ENCODE data around the gene MEI4.
"Not testable (repeated sequence)": the region's sequence is repeated elsewhere in the genome, so short reads cannot be mapped to it uniquely, and the experiment has no call there.

MEI4 gene

GRCh38 chr6:77652739-77653138 lies at the start of gene MEI4:
Gene MEI4, plus strand, starts transcription at chr6:77653039. Its CDS starts 37,633 bp downstream, at chr6:77690672.
- no peak for DNase-seq

GRCh38 chr6:77604476-77604875 lies 48.4 kb upstream of the MEI4 start:
- DNase-seq: no peak

- DNase-seq: no peak
Measured at GRCh38 chr6:77607004-77607403, 45.8 kb upstream of the MEI4 start.

GRCh38 chr6:77609106-77609505 lies 43.7 kb upstream of the MEI4 start:
- DNase-seq: no peak

GRCh38 chr6:77619114-77619513 lies 33.7 kb upstream of the MEI4 start:
- no peak for DNase-seq

GRCh38 chr6:77620278-77620882 lies 32.5 kb upstream of the MEI4 start:
- DNase-seq: peak; percentile 16

GRCh38 chr6:77624515-77624914 lies 28.3 kb upstream of the MEI4 start:
- DNase-seq: no peak

GRCh38 chr6:77626426-77626825 lies 26.4 kb upstream of the MEI4 start:
- DNase-seq: no peak

GRCh38 chr6:77630014-77630413 lies 22.8 kb upstream of the MEI4 start:
- no peak for DNase-seq

GRCh38 chr6:77633471-77633870 lies 19.4 kb upstream of the MEI4 start:
- DNase-seq: no peak

- no peak for DNase-seq
Measured at GRCh38 chr6:77633993-77634715, 18.7 kb upstream of the MEI4 start.

GRCh38 chr6:77638129-77638830 lies 14.6 kb upstream of the MEI4 start:
- no peak for DNase-seq

- no peak for DNase-seq
Measured at GRCh38 chr6:77644102-77644705, 8.6 kb upstream of the MEI4 start.

- no peak for DNase-seq
Measured at GRCh38 chr6:77650098-77650663, 2.7 kb upstream of the MEI4 start.

GRCh38 chr6:77653816-77654215 lies 977 bp downstream of the MEI4 start:
- no peak for DNase-seq

- not testable (repeated sequence) for DNase-seq
Measured at GRCh38 chr6:77655035-77655434, 2.2 kb downstream of the MEI4 start.

GRCh38 chr6:77656999-77657764 lies 4.3 kb downstream of the MEI4 start:
- no peak for DNase-seq

GRCh38 chr6:77666340-77666739 lies 13.5 kb downstream of the MEI4 start:
- DNase-seq: no peak

- DNase-seq: no peak
Measured at GRCh38 chr6:77666846-77667245, 14.0 kb downstream of the MEI4 start.

- DNase-seq: no peak
Measured at GRCh38 chr6:77669913-77670312, 17.1 kb downstream of the MEI4 start.

GRCh38 chr6:77674211-77674610 lies 21.4 kb downstream of the MEI4 start:
- no peak for DNase-seq

- no peak for DNase-seq
Measured at GRCh38 chr6:77678048-77678447, 25.2 kb downstream of the MEI4 start.

GRCh38 chr6:77683515-77683914 lies 30.7 kb downstream of the MEI4 start:
- no peak for DNase-seq

Measured in DMS153 (cell line).